ENCODE results near the gene MDH2.

- TF ChIP-seq POLR2A (IDR thresholded peaks at IDR 0.05; ENCODE audit: low read depth), result no peak
- no peak for TF ChIP-seq CTCF (IDR thresholded peaks at IDR 0.05)
- TF ChIP-seq POLR2AphosphoS5 (IDR thresholded peaks at IDR 0.05), result no peak
- TF ChIP-seq EP300 (IDR thresholded peaks at IDR 0.05), result no peak
Measured at GRCh38 chr7:76031964-76032363, 15.9 kb upstream of the MDH2 start.
